K562 (cell line): Measurements from ENCODE around the gene ZKSCAN5. TPM values are rescaled to one million over a fixed set of nuclear protein-coding genes. Genes with fewer than 3 reads are reported as not detected.

Source experiments
- ATAC-seq: fragments of 200-7000 bp; cut with Tn5 transposase; 3 replicates; pipeline ENCODE4 v1.9.1; 2020; ENCODE audit warnings: moderate library complexity
- BruUV-seq: library from RNA; stranded (reverse); fragments of 400-500 nt; replicated peaks from 2 replicates; lab custom pipeline; 2021; lab: Mats Ljungman, UMichigan
- CTCF ChIA-PET: fragments of 300-600 bp; formaldehyde crosslinking; extraction: SDS; loops from one replicate; lab custom pipeline; 2021; ENCODE audit warnings: low intra/inter-chr PET ratio; lab: Yijun Ruan, JAX
- POLR2A ChIA-PET: fragments of 300-600, 350-650 bp; sonication (Branson Sonifier 250); formaldehyde crosslinking; extraction: SDS; loops from one replicate; lab custom pipeline; 2021; ENCODE audit warnings: antibody characterized with exemption, inconsistent platforms; lab: Yijun Ruan, JAX
- DNase-seq, 4 experiments: peaks; one replicate each; pipeline versions ENCODE4 v3.0.0 to v3.0.0-alpha.2; 2011 to 2018; ENCODE audit warnings: low spot score in 3 of 4, mixed read lengths in 3 of 4; ENCODE audit errors: extremely low read depth in 1 of 4
- FAIRE-seq: peaks from 2 replicates; lab custom pipeline; 2011; peaks lifted over from hg19 to GRCh38; lab: Jason Lieb, UNC
- H2AFZ ChIP-seq: 2 replicates; pipeline ENCODE4 v1.6.0; 2011; ENCODE audit warnings: low read depth, low read length, control low read depth, inconsistent platforms
- H3K27ac ChIP-seq: fragments of 200-600 bp; 3 replicates; pipeline ENCODE4 v1.8.0; 2011; ENCODE audit warnings: low read depth, mild to moderate bottlenecking, control low read depth, inconsistent platforms, low read length, moderate library complexity, mixed read lengths; ENCODE audit errors: extremely low read depth
- H3K27me3 ChIP-seq, 2 experiments: fragments of 300-600 bp in 1 of 2; 2 replicates in 1 of 2; 3 replicates in 1 of 2; pipeline versions ENCODE4 v1.6.0 to v1.8.0; 2011; ENCODE audit warnings: inconsistent platforms in 2 of 2, low read length in 2 of 2, mild to moderate bottlenecking in 1 of 2, mixed read lengths in 1 of 2, moderate library complexity in 1 of 2; ENCODE audit not compliant: control insufficient read depth in 2 of 2, insufficient read depth in 2 of 2
- H3K36me3 ChIP-seq: fragments of 300-600 bp; 3 replicates; pipeline ENCODE4 v1.8.0; 2011; ENCODE audit warnings: mild to moderate bottlenecking, low read length, inconsistent platforms; ENCODE audit not compliant: control insufficient read depth, insufficient read depth
- H3K4me1 ChIP-seq, 2 experiments: fragments of 200-600 bp in 1 of 2; replicated peaks in 1 of 2; 2 replicates in 1 of 2; 3 replicates in 1 of 2; pipeline versions ENCODE4 v1.5.1 to v1.8.0; 2011; ENCODE audit warnings: inconsistent platforms in 2 of 2, low read length in 2 of 2, mild to moderate bottlenecking in 1 of 2, mixed read lengths in 1 of 2, moderate library complexity in 1 of 2; ENCODE audit not compliant: control insufficient read depth in 2 of 2, insufficient read depth in 2 of 2
- H3K4me2 ChIP-seq: 2 replicates; pipeline ENCODE4 v1.6.1; 2011; ENCODE audit warnings: low read length, control low read depth, inconsistent platforms, mixed read lengths; ENCODE audit not compliant: insufficient read depth
- H3K4me3 ChIP-seq: fragments of 200-600 bp; sonication (generic), shearing (Covaris generic); 2 replicates; pipeline ENCODE4 v1.5.1; 2016; ENCODE audit warnings: control low read depth, inconsistent platforms
- H3K79me2 ChIP-seq: fragments of 200-600 bp; 3 replicates; pipeline ENCODE4 v1.8.0; 2011; ENCODE audit warnings: low read length, inconsistent platforms; ENCODE audit not compliant: control insufficient read depth, insufficient read depth
- H3K9ac ChIP-seq, 2 experiments: 2 replicates each; pipeline versions ENCODE4 v1.6.0 to v1.6.1; 2011; ENCODE audit warnings: low read depth in 2 of 2, low read length in 2 of 2, control low read depth in 1 of 2, inconsistent platforms in 1 of 2, mild to moderate bottlenecking in 1 of 2, mixed read lengths in 1 of 2; ENCODE audit not compliant: insufficient read depth in 1 of 2
- H3K9me1 ChIP-seq: one replicate; pipeline ENCODE4 v1.6.0; 2011; ENCODE audit warnings: inconsistent platforms, mild to moderate bottlenecking, low read length, moderate library complexity; ENCODE audit not compliant: control insufficient read depth, insufficient read depth
- H3K9me3 ChIP-seq: replicated peaks from 2 replicates; pipeline ENCODE4 v1.5.1; 2011; ENCODE audit warnings: low read depth, low read length, inconsistent platforms; ENCODE audit not compliant: control insufficient read depth, insufficient read depth
- H4K20me1 ChIP-seq: replicated peaks from 2 replicates; pipeline ENCODE4 v1.6.1; 2011; ENCODE audit warnings: low read length, inconsistent platforms, mixed read lengths; ENCODE audit not compliant: control insufficient read depth, insufficient read depth
- DDX20 ChIP-seq: fragments of 450-650 bp; IDR thresholded peaks from 2 replicates; pipeline ENCODE4 v1.6.1; 2016; ENCODE audit warnings: missing genetic modification characterization, low read depth, mild to moderate bottlenecking, missing compliant biosample characterization, moderate library complexity
- HDAC3 ChIP-seq: fragments of 450-650 bp; IDR thresholded peaks from 2 replicates; pipeline ENCODE4 v1.6.1; 2018; ENCODE audit warnings: borderline replicate concordance, mild to moderate bottlenecking, moderate library complexity; ENCODE audit not compliant: partially characterized antibody
- HDGF ChIP-seq: fragments of 450-650 bp; IDR thresholded peaks from 2 replicates; pipeline ENCODE4 v1.6.1; 2016
- HOMEZ ChIP-seq: fragments of 250-450 bp; sonication (Bioruptor Pico); IDR thresholded peaks from 2 replicates; pipeline ENCODE4 v1.4.0; 2020; ENCODE audit warnings: mild to moderate bottlenecking, moderate library complexity
- MAFF ChIP-seq: IDR thresholded peaks from 2 replicates; pipeline ENCODE4 v1.6.1; 2012; ENCODE audit warnings: low read length, improper control_type of control experiment
- SREBF1 ChIP-seq: fragments of 150-350 bp; IDR thresholded peaks from 2 replicates; pipeline ENCODE4 v1.6.1; 2014; ENCODE audit warnings: antibody characterized with exemption, low read depth, low read length, borderline replicate concordance
- ZC3H11A ChIP-seq: IDR thresholded peaks from 2 replicates; pipeline ENCODE4 v1.6.1; 2012; ENCODE audit warnings: low read depth, low read length, improper control_type of control experiment
- ZNF384 ChIP-seq: IDR thresholded peaks from 2 replicates; pipeline ENCODE4 v1.6.1; 2012; ENCODE audit warnings: low read depth, low read length, improper control_type of control experiment
- WGBS: fragments of 100-300 bp; shearing (Covaris generic); methylation state at CpG from one replicate; pipeline ENCODE4 v1.1.6; 2016; ENCODE audit warnings: low coverage, mixed read lengths; ENCODE audit not compliant: insufficient coverage; ENCODE audit errors: missing lambda C conversion rate; 5-methylcytosine and 5-hydroxymethylcytosine counted together
- in situ Hi-C: fragments of 300-500 bp; cut with MboI; formaldehyde crosslinking; loops from 4 replicates; pipeline ENCODE4 v1.15.0; 2018; ENCODE audit warnings: inconsistent platforms, mixed read lengths
- intact Hi-C: fragments of 100-400 bp; cut with micrococcal nuclease; formaldehyde crosslinking; loops from 2 replicates; pipeline ENCODE4 v1.14.2; 2022
- polyA plus RNA-seq, 8 experiments: library from polyadenylated mRNA; depleted of rRNA in 4 of 8; stranded (reverse) in 5 of 8; unstranded in 3 of 8; fragments of >200 nt; fragmentation: Nextera tagmentation in 2 of 8; fragmentation: Illumina TruSeq in 1 of 8; extraction: Ambion mirVana in 2 of 8; extraction: Trizol in 1 of 8; gene quantifications; 2 replicates each; pipeline versions ENCODE4 v1.2.1 to v1.2.3, GENCODE V29; 2011 to 2014; ENCODE audit warnings: inconsistent platforms in 1 of 8, missing spikeins in 1 of 8
- total RNA-seq, 7 experiments: library from RNA; depleted of rRNA in 6 of 7; stranded (reverse); fragments of >200 nt in 6 of 7; fragmentation: Illumina TruSeq in 2 of 7; extraction: Trizol in 2 of 7; gene quantifications; 2 replicates each; pipeline versions ENCODE4 v1.2.1 to v1.2.3, GENCODE V29; 2011 to 2021; ENCODE audit warnings: low replicate concordance in 1 of 7
- TF ChIP-seq, protein P1 (sequence below), 2 experiments: IDR thresholded peaks; 2 replicates each; pipeline ENCODE4 v1.6.1; 2012; ENCODE audit warnings: improper control_type of control experiment in 2 of 2, low read depth in 2 of 2, low read length in 2 of 2, borderline replicate concordance in 1 of 2

ZKSCAN5 gene
- total and polyA plus RNA-seq, 9 of the 15 experiments (the other 6 are each of a cell fraction or from before 2014, with no cell fraction given): 4.2 to 19.0 (median 15.0) TPM

DNA sequence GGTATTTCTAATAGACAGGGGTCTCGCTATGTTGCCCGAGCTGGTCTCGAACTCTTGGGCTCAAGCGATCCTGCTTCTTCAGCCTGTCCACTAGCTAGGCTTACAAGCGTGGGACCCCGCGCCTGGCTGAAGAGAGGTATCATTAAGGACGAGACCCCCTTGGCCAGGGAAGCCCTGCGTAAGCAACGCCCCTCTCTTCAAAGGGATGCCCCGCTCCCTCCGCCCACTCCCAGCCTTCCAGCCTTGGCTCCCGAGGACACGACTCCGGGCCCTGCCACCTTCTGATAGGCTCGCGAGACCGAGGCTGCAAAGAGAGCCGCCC is 220 bp upstream of the ZKSCAN5 start:
- WGBS: 22% methylated on average over 17 of the region's 19 CpGs
- H3K9ac ChIP-seq: peak overlapping the region; percentile 86 to 88
- in situ Hi-C loops: no loop called here
- peak overlapping the region; percentile 84 for H3K4me3 ChIP-seq
- H3K27ac ChIP-seq: peak overlapping the region; percentile 77
- H3K4me1 ChIP-seq: peaks cover 4 to 31% of the 10 kb centered on the region in 2 experiments; a peak in 3 of 5 replicates
- intact Hi-C loops: no loop called here
- DNase-seq (peak in 2 of 4 experiments; percentile 95), ATAC-seq (no peak; the same call in 1 of the 3 replicates), FAIRE-seq (peak; percentile 60)
- ChIA-PET POLR2A (interaction anchor here (0.5 to 3.1 kb wide), 14 partner anchors 11 to 1652 kb away, joined by 3 to 31 read pairs (median 5); partner anchors contain the start of genes ZNF655 and ZSCAN25), CTCF (no interaction called here)
- H2AFZ ChIP-seq: peak overlapping the region; percentile 90
- H3K79me2 ChIP-seq: peaks cover 46% of the 10 kb centered on the region
- no TSS peak for BruUV-seq
- no peaks in the 10 kb centered on the region for H3K27me3 ChIP-seq
- peaks cover 3% of the 10 kb centered on the region; the same call in 1 of the 2 replicates for H3K9me3 ChIP-seq
- H3K9me1 ChIP-seq: no peaks in the 10 kb centered on the region
- peaks cover 7% of the 10 kb centered on the region; the same call in 1 of the 2 replicates for H4K20me1 ChIP-seq
- H3K36me3 ChIP-seq: peaks cover 5% of the 10 kb centered on the region; the same call in 2 of the 3 replicates
- peak overlapping the region; percentile 93 for H3K4me2 ChIP-seq
- no peak for TF ChIP-seq HDAC3
- no peak for TF ChIP-seq HDGF
- TF ChIP-seq MAFF: no peak
- TF ChIP-seq ZNF384: no peak
- TF ChIP-seq, protein P1, sequence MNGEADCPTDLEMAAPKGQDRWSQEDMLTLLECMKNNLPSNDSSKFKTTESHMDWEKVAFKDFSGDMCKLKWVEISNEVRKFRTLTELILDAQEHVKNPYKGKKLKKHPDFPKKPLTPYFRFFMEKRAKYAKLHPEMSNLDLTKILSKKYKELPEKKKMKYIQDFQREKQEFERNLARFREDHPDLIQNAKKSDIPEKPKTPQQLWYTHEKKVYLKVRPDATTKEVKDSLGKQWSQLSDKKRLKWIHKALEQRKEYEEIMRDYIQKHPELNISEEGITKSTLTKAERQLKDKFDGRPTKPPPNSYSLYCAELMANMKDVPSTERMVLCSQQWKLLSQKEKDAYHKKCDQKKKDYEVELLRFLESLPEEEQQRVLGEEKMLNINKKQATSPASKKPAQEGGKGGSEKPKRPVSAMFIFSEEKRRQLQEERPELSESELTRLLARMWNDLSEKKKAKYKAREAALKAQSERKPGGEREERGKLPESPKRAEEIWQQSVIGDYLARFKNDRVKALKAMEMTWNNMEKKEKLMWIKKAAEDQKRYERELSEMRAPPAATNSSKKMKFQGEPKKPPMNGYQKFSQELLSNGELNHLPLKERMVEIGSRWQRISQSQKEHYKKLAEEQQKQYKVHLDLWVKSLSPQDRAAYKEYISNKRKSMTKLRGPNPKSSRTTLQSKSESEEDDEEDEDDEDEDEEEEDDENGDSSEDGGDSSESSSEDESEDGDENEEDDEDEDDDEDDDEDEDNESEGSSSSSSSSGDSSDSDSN (IDR thresholded peaks at IDR 0.05; ENCODE audit: borderline replicate concordance in 1 of 2, low read depth in 2 of 2, low read length in 2 of 2): no peak
- no peak for TF ChIP-seq ZC3H11A
- TF ChIP-seq DDX20 (tag): no peak
- TF ChIP-seq HOMEZ (CRISPR knock-in tag): no peak
- no peak for TF ChIP-seq SREBF1
